GM23338 (cell line): ENCODE results near the gene CXCL1. TPM values are rescaled to one million over a fixed set of nuclear protein-coding genes. Genes with fewer than 3 reads are reported as not detected.

Experiments used
- ATAC-seq: fragments of 200-7000 bp; cut with Tn5 transposase; 3 replicates; pipeline ENCODE4 v1.9.1; 2020
- DNase-seq: peaks from one replicate; pipeline ENCODE4 v3.0.0-alpha.2; 2015; ENCODE audit warnings: low spot score
- H2AFZ ChIP-seq: fragments of 200-600 bp; sonication (generic); 2 replicates; pipeline ENCODE4 v1.8.0; 2016; ENCODE audit warnings: antibody characterized with exemption, mild to moderate bottlenecking, moderate library complexity
- H3F3A ChIP-seq: fragments of 200-600 bp; sonication (generic); replicated peaks from 2 replicates; pipeline ENCODE4 v1.8.0; 2017; ENCODE audit warnings: antibody characterized with exemption, mixed run types, low read depth
- H3K27ac ChIP-seq: fragments of 200-600 bp; sonication (generic); 2 replicates; pipeline ENCODE4 v1.6.1; 2016; ENCODE audit warnings: low read depth
- H3K27me3 ChIP-seq: fragments of 200-600 bp; sonication (generic); 2 replicates; pipeline ENCODE4 v1.8.0; 2016; ENCODE audit warnings: mild to moderate bottlenecking, mixed run types, moderate library complexity; ENCODE audit not compliant: insufficient read depth
- H3K36me3 ChIP-seq: fragments of 200-600 bp; sonication (generic); 2 replicates; pipeline ENCODE4 v1.8.0; 2016; ENCODE audit warnings: mild to moderate bottlenecking; ENCODE audit not compliant: insufficient read depth
- H3K4me1 ChIP-seq: fragments of 200-600 bp; sonication (generic); 2 replicates; pipeline ENCODE4 v1.8.0; 2016; ENCODE audit warnings: mild to moderate bottlenecking, moderate library complexity; ENCODE audit not compliant: insufficient read depth
- H3K4me2 ChIP-seq: fragments of 200-600 bp; sonication (generic); 2 replicates; pipeline ENCODE4 v1.7.1; 2017; ENCODE audit warnings: mixed run types
- H3K4me3 ChIP-seq: fragments of 200-600 bp; sonication (generic); 2 replicates; pipeline ENCODE4 v1.6.1; 2016; ENCODE audit warnings: mixed run types
- H3K79me2 ChIP-seq: fragments of 200-600 bp; sonication (generic); replicated peaks from 2 replicates; pipeline ENCODE4 v1.8.0; 2017; ENCODE audit warnings: mild to moderate bottlenecking; ENCODE audit not compliant: insufficient read depth
- H3K9me2 ChIP-seq: fragments of 200-600 bp; sonication (generic); 2 replicates; pipeline ENCODE4 v1.8.0; 2017; ENCODE audit not compliant: insufficient read depth
- H4K20me1 ChIP-seq: fragments of 200-600 bp; sonication (generic); replicated peaks from 2 replicates; pipeline ENCODE4 v1.8.0; 2017; ENCODE audit warnings: mild to moderate bottlenecking; ENCODE audit not compliant: insufficient read depth
- H3K27ac Mint-ChIP-seq: 2 replicates; pipeline ENCODE4 v1.8.0; 2020; ENCODE audit warnings: inconsistent platforms, mild to moderate bottlenecking, moderate library complexity, mixed read lengths
- H3K27me3 Mint-ChIP-seq: 3 replicates; pipeline ENCODE4 v1.8.0; 2022; ENCODE audit warnings: low read depth, mild to moderate bottlenecking, moderate library complexity, mixed read lengths, inconsistent platforms; ENCODE audit not compliant: insufficient read depth, poor library complexity
- H3K36me3 Mint-ChIP-seq: 3 replicates; pipeline ENCODE4 v1.8.0; 2021; ENCODE audit warnings: low read depth, mild to moderate bottlenecking, inconsistent platforms, moderate library complexity, mixed read lengths
- H3K4me1 Mint-ChIP-seq: 3 replicates; pipeline ENCODE4 v1.8.0; 2020; ENCODE audit warnings: mild to moderate bottlenecking, inconsistent platforms, mixed read lengths
- H3K4me3 Mint-ChIP-seq: 3 replicates; pipeline ENCODE4 v1.8.0; 2021; ENCODE audit warnings: moderate library complexity, mild to moderate bottlenecking, inconsistent platforms, mixed read lengths
- H3K9me3 Mint-ChIP-seq: 3 replicates; pipeline ENCODE4 v1.8.0; 2020; ENCODE audit warnings: moderate library complexity, mild to moderate bottlenecking, inconsistent platforms, mixed read lengths
- CREB1 ChIP-seq: fragments of 250-450 bp; sonication (Bioruptor Pico); IDR thresholded peaks from 2 replicates; pipeline ENCODE4 v1.5.0; 2020; ENCODE audit warnings: low read depth, mild to moderate bottlenecking, moderate library complexity
- EZH2 ChIP-seq: fragments of 200-600 bp; sonication (generic); IDR thresholded peaks from one replicate; pipeline ENCODE4 v1.8.0; 2017; ENCODE audit warnings: antibody characterized with exemption, mild to moderate bottlenecking, low read depth; ENCODE audit not compliant: unreplicated experiment
- EZH2phosphoT487 ChIP-seq: fragments of 200-600 bp; sonication (generic); IDR thresholded peaks from one replicate; pipeline ENCODE4 v1.8.1; 2018; ENCODE audit warnings: antibody characterized with exemption; ENCODE audit not compliant: unreplicated experiment
- JUNB ChIP-seq: IDR thresholded peaks from one replicate; pipeline ENCODE4 v1.6.1; 2016; ENCODE audit warnings: antibody characterized with exemption; ENCODE audit not compliant: unreplicated experiment
- NANOG ChIP-seq: IDR thresholded peaks from 2 replicates; pipeline ENCODE4 v1.6.1; 2016; ENCODE audit warnings: antibody characterized with exemption, borderline replicate concordance
- POLR2AphosphoS5 ChIP-seq: IDR thresholded peaks from 2 replicates; pipeline ENCODE4 v1.6.1; 2016; ENCODE audit warnings: antibody characterized with exemption, low read depth
- STAT1 ChIP-seq: IDR thresholded peaks from one replicate; pipeline ENCODE4 v1.6.1; 2016; ENCODE audit warnings: antibody characterized with exemption; ENCODE audit not compliant: unreplicated experiment
- ZNF114 ChIP-seq: fragments of 250-450 bp; sonication (Bioruptor Pico); IDR thresholded peaks from 2 replicates; pipeline ENCODE4 v1.5.0; 2020; ENCODE audit warnings: mild to moderate bottlenecking, moderate library complexity
- ZNF331 ChIP-seq: fragments of 250-450 bp; sonication (Bioruptor Pico); IDR thresholded peaks from 2 replicates; pipeline ENCODE4 v1.5.0; 2020; ENCODE audit warnings: low read depth, mild to moderate bottlenecking, moderate library complexity
- polyA plus RNA-seq: library from polyadenylated mRNA; unstranded; fragments of >200 nt; fragmentation: Nextera tagmentation; extraction: Ambion mirVana; gene quantifications from 2 replicates; pipeline ENCODE4 v1.2.1, GENCODE V29; 2016
- total RNA-seq: library from RNA; depleted of rRNA; stranded (reverse); fragments of >200 nt; shearing (Covaris generic); gene quantifications from 2 replicates; pipeline ENCODE4 v1.2.3, GENCODE V29; 2014
- TF ChIP-seq, protein P1 (sequence below), 2 experiments: fragments of 200-600 bp in 1 of 2; sonication (generic) in 1 of 2; conservative IDR thresholded peaks; 2 replicates each; pipeline versions ENCODE4 v1.5.1 to v1.6.1; 2016 to 2017; ENCODE audit warnings: antibody characterized with exemption in 2 of 2, low read depth in 2 of 2, mild to moderate bottlenecking in 2 of 2, moderate library complexity in 1 of 2
- TF ChIP-seq, protein P2 (sequence below): IDR thresholded peaks from one replicate; pipeline ENCODE4 v1.6.1; 2018; ENCODE audit warnings: antibody characterized with exemption; ENCODE audit not compliant: unreplicated experiment
- TF ChIP-seq, protein P3 (sequence below): IDR thresholded peaks from 2 replicates; pipeline ENCODE4 v1.6.1; 2016; ENCODE audit warnings: antibody characterized with exemption
- TF ChIP-seq, protein P4 (sequence below): fragments of 250-450 bp; sonication (Bioruptor Pico); IDR thresholded peaks from 2 replicates; pipeline ENCODE4 v1.5.0; 2020; ENCODE audit warnings: mild to moderate bottlenecking, moderate library complexity

Gene CXCL1
- total and polyA plus RNA-seq, 2 experiments from 2014 or later: 1.6 to 2.5 TPM

DNA sequence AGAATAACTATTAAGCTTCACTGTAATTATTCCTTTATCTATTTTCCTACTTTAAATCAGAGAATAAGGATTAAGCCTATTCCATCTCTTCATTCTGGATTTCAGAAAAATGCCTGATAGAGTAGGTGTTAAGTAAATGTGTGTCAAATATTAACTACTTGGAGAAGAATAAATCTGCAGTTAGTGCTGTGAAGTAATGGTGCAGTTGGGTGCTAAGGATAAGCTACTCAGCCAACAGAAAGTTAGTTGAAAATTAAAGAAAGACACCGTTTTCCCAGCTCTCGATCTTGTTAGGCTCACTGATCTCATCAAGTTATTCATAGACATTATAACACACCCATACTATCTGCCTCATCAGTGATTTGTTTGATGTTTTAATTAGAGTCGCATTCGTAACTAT is 9.0 kb upstream of the CXCL1 start:
- TF ChIP-seq ZNF331: no peak
- TF ChIP-seq STAT1: no peak
- no peak for TF ChIP-seq CREB1 (CRISPR knock-in tag)
- TF ChIP-seq, protein P1, sequence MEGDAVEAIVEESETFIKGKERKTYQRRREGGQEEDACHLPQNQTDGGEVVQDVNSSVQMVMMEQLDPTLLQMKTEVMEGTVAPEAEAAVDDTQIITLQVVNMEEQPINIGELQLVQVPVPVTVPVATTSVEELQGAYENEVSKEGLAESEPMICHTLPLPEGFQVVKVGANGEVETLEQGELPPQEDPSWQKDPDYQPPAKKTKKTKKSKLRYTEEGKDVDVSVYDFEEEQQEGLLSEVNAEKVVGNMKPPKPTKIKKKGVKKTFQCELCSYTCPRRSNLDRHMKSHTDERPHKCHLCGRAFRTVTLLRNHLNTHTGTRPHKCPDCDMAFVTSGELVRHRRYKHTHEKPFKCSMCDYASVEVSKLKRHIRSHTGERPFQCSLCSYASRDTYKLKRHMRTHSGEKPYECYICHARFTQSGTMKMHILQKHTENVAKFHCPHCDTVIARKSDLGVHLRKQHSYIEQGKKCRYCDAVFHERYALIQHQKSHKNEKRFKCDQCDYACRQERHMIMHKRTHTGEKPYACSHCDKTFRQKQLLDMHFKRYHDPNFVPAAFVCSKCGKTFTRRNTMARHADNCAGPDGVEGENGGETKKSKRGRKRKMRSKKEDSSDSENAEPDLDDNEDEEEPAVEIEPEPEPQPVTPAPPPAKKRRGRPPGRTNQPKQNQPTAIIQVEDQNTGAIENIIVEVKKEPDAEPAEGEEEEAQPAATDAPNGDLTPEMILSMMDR (conservative IDR thresholded peaks at IDR 0.05; ENCODE audit: low read depth in 2 of 2): no peak
- TF ChIP-seq, protein P2, sequence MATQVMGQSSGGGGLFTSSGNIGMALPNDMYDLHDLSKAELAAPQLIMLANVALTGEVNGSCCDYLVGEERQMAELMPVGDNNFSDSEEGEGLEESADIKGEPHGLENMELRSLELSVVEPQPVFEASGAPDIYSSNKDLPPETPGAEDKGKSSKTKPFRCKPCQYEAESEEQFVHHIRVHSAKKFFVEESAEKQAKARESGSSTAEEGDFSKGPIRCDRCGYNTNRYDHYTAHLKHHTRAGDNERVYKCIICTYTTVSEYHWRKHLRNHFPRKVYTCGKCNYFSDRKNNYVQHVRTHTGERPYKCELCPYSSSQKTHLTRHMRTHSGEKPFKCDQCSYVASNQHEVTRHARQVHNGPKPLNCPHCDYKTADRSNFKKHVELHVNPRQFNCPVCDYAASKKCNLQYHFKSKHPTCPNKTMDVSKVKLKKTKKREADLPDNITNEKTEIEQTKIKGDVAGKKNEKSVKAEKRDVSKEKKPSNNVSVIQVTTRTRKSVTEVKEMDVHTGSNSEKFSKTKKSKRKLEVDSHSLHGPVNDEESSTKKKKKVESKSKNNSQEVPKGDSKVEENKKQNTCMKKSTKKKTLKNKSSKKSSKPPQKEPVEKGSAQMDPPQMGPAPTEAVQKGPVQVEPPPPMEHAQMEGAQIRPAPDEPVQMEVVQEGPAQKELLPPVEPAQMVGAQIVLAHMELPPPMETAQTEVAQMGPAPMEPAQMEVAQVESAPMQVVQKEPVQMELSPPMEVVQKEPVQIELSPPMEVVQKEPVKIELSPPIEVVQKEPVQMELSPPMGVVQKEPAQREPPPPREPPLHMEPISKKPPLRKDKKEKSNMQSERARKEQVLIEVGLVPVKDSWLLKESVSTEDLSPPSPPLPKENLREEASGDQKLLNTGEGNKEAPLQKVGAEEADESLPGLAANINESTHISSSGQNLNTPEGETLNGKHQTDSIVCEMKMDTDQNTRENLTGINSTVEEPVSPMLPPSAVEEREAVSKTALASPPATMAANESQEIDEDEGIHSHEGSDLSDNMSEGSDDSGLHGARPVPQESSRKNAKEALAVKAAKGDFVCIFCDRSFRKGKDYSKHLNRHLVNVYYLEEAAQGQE: no peak
- TF ChIP-seq POLR2AphosphoS5: no peak
- TF ChIP-seq, protein P3, sequence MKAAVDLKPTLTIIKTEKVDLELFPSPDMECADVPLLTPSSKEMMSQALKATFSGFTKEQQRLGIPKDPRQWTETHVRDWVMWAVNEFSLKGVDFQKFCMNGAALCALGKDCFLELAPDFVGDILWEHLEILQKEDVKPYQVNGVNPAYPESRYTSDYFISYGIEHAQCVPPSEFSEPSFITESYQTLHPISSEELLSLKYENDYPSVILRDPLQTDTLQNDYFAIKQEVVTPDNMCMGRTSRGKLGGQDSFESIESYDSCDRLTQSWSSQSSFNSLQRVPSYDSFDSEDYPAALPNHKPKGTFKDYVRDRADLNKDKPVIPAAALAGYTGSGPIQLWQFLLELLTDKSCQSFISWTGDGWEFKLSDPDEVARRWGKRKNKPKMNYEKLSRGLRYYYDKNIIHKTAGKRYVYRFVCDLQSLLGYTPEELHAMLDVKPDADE: no peak
- no peak for TF ChIP-seq NANOG
- TF ChIP-seq, protein P4, sequence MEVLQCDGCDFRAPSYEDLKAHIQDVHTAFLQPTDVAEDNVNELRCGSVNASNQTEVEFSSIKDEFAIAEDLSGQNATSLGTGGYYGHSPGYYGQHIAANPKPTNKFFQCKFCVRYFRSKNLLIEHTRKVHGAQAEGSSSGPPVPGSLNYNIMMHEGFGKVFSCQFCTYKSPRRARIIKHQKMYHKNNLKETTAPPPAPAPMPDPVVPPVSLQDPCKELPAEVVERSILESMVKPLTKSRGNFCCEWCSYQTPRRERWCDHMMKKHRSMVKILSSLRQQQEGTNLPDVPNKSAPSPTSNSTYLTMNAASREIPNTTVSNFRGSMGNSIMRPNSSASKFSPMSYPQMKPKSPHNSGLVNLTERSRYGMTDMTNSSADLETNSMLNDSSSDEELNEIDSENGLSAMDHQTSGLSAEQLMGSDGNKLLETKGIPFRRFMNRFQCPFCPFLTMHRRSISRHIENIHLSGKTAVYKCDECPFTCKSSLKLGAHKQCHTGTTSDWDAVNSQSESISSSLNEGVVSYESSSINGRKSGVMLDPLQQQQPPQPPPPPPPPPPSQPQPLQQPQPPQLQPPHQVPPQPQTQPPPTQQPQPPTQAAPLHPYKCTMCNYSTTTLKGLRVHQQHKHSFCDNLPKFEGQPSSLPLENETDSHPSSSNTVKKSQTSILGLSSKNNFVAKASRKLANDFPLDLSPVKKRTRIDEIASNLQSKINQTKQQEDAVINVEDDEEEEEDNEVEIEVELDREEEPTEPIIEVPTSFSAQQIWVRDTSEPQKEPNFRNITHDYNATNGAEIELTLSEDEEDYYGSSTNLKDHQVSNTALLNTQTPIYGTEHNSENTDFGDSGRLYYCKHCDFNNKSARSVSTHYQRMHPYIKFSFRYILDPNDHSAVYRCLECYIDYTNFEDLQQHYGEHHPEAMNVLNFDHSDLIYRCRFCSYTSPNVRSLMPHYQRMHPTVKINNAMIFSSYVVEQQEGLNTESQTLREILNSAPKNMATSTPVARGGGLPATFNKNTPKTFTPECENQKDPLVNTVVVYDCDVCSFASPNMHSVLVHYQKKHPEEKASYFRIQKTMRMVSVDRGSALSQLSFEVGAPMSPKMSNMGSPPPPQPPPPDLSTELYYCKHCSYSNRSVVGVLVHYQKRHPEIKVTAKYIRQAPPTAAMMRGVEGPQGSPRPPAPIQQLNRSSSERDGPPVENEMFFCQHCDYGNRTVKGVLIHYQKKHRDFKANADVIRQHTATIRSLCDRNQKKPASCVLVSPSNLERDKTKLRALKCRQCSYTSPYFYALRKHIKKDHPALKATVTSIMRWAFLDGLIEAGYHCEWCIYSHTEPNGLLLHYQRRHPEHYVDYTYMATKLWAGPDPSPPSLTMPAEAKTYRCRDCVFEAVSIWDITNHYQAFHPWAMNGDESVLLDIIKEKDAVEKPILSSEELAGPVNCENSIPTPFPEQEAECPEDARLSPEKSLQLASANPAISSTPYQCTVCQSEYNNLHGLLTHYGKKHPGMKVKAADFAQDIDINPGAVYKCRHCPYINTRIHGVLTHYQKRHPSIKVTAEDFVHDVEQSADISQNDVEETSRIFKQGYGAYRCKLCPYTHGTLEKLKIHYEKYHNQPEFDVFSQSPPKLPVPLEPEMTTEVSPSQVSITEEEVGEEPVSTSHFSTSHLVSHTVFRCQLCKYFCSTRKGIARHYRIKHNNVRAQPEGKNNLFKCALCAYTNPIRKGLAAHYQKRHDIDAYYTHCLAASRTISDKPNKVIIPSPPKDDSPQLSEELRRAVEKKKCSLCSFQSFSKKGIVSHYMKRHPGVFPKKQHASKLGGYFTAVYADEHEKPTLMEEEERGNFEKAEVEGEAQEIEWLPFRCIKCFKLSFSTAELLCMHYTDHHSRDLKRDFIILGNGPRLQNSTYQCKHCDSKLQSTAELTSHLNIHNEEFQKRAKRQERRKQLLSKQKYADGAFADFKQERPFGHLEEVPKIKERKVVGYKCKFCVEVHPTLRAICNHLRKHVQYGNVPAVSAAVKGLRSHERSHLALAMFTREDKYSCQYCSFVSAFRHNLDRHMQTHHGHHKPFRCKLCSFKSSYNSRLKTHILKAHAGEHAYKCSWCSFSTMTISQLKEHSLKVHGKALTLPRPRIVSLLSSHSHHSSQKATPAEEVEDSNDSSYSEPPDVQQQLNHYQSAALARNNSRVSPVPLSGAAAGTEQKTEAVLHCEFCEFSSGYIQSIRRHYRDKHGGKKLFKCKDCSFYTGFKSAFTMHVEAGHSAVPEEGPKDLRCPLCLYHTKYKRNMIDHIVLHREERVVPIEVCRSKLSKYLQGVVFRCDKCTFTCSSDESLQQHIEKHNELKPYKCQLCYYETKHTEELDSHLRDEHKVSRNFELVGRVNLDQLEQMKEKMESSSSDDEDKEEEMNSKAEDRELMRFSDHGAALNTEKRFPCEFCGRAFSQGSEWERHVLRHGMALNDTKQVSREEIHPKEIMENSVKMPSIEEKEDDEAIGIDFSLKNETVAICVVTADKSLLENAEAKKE (CRISPR knock-in tag): no peak
- no peak for TF ChIP-seq EZH2phosphoT487
- no peak for TF ChIP-seq ZNF114 (CRISPR knock-in tag)
- no peak for TF ChIP-seq EZH2
- no peak for TF ChIP-seq JUNB
- H3K27me3 ChIP-seq: no peaks in the 10 kb centered on the region
- Mint-ChIP-seq H3K4me1 (peaks cover 3% of the 10 kb centered on the region; the same call in 2 of the 3 replicates), H3K9me3 (no peaks in the 10 kb centered on the region), H3K36me3 (no peaks in the 10 kb centered on the region), H3K27me3 (peaks cover 2% of the 10 kb centered on the region), H3K4me3 (no peak overlapping the region), H3K27ac (no peak overlapping the region)
- no peaks in the 10 kb centered on the region for H3K79me2 ChIP-seq
- H2AFZ ChIP-seq: no peak overlapping the region
- ATAC-seq (no peak), DNase-seq (no peak)
- H3K4me3 ChIP-seq: no peak overlapping the region
- no peaks in the 10 kb centered on the region for H4K20me1 ChIP-seq
- no peaks in the 10 kb centered on the region for H3K4me1 ChIP-seq
- H3K4me2 ChIP-seq: no peak overlapping the region
- no peaks in the 10 kb centered on the region for H3F3A ChIP-seq
- no peaks in the 10 kb centered on the region for H3K36me3 ChIP-seq
- no peaks in the 10 kb centered on the region for H3K9me2 ChIP-seq
- H3K27ac ChIP-seq: no peak overlapping the region
